ELF-1 (cell line): ENCODE measurements around the gene PTGDS.

Source experiments
- DNase-seq: peaks from one replicate; pipeline ENCODE4 v3.0.0-alpha.2; 2016; ENCODE audit warnings: low read depth, low spot score

Gene PTGDS

DNA sequence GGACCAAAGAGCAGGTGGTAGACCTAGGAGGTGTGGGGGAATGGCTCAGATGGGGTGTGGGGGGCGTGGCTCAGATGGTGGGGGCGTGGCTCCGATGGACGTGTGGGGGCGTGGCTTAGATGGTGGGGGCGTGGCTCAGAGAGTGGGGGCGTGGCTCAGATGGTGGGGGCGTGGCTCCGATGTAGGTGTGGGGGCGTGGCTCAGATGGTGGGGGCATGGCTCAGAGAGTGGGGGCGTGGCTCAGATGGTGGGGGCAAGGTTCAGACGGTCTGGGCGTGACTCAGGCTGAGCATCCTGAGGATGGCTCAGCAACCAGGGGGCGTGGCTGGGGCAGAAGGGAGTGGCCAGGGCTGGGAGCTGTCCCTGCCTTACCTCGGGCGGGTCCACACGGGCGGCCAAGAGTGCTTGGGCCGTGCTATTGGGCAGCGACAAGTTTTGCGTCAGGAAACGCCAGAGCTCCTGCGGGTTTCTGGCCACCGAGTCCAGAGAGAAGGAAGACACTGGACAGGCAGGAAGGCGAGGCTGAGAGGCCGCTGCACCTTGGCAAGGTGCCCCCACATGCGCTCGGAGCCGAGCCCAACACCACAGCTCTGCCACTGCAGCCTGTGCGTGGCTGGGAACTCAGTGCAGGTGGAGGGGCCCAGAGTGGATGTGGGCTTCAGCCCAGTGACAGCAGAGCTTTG, 44.8 kb downstream of the PTGDS start:
- peak; percentile 89 for DNase-seq

GRCh38 chr9:137022662-137023008, 45.3 kb downstream of the PTGDS start:
- DNase-seq: no peak

GRCh38 chr9:137023157-137023556, 45.9 kb downstream of the PTGDS start:
- DNase-seq: no peak

DNA sequence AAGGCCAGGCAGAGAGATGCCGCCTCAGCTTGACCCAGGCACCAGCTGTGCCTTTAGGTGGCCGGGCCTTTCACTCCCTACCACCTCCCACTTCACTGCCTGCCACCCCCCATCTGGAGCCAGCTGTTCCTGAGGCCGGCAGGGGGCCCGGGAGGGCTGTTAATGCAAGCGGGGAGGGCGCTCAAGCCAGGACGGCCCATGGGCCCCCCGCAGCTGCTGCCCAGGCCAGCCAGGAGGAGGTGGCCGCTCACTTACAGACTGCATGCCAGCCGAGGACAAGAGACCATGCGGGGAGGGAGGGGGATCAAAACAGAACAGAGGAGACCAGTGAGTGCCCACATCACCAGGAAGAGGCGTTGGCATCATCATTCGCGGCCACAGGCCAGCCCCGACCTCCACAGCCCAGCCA, 46.3 kb downstream of the PTGDS start:
- DNase-seq: no peak

DNA sequence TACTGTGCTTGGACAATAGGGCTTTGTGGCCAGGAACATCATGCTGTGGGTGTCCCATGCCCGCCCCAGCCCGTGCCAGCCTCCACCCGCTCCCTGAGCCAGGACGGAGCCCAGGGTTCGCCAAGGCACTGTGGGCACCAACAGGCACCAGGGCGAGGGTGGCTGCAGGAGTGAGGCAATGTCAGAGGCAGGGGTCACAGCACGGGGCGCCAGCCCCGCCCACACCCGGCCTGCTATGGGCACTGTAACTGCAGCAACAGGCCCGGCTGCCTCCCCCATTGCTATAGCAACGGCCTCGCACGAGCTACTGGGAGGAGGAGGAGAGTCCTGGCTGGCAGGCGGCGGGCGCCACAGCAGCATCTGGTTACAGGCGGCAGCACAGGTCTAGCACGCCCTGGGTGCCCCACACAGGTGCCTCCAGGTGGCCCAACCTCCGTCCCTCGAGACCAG, 48.2 kb downstream of the PTGDS start:
- peak; percentile 44 for DNase-seq

DNA sequence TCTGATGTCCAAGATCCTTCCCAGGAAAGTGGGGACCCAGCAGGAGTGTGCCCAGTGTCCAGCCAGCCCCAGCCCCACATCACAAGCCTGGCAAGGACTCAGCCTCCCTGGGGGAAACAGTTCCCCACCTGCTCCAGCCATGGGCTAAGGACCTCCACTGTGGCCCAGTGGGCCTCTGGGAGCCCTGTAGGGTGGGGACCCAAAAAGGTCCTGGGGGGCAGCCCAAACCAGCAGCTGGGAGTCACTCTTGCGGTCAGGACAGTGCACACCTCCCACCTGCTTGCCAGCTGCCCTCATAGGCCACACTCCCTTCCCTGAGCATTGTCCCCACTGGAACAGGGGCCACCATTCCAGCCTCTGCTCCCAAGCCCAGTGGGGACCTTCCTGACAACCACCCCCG, 49.1 kb downstream of the PTGDS start:
- no peak for DNase-seq

GRCh38 chr9:137026828-137027227, 49.5 kb downstream of the PTGDS start:
- no peak for DNase-seq

GRCh38 chr9:137027369-137028262, 50.3 kb downstream of the PTGDS start, which contains the start of gene ABCA2:
Gene ABCA2, minus strand, starts transcription at chr9:137028237. Its CDS starts 97 bp downstream, at chr9:137028140.
- no peak for DNase-seq

DNA sequence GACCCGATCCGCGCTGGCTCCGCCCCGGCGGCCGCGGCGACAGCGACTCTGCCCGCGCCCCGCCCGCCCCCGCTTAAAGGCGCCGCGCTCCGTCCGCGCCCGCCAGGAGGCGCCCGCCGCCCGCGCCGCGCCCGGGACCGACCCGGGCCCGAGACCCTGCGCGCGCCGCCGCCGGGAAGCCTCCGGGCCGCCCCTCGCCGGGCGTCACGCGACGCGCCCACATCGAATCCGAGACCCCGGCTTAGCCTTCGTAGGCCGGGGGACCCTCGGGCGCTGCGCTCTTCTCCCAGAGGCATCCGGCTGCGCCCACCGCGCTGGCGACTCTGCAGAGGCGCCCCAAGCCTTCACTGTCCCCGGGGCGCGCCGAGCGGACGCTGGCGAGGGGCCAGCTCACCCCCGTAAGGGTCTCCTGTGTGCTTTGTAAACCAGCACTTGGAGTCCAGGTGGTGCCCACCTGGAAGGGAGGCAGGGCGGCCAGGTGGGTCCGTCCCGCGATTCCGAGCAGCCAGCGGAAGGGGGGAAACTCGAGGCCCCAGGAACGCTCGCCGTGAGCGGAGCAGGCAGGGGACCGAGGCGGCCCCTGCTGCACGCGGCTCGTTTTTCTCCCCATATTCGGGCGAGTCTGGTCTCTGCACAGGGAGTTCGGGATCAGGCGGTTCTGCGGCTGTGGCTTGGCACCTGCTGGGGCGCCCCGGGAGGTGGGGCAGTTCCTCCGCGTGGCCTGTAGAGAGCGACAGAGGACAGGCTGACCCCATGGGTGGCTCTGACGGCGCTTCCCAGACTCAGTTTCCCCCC, 51.2 kb downstream of the PTGDS start:
- peak; percentile 31 for DNase-seq

DNA sequence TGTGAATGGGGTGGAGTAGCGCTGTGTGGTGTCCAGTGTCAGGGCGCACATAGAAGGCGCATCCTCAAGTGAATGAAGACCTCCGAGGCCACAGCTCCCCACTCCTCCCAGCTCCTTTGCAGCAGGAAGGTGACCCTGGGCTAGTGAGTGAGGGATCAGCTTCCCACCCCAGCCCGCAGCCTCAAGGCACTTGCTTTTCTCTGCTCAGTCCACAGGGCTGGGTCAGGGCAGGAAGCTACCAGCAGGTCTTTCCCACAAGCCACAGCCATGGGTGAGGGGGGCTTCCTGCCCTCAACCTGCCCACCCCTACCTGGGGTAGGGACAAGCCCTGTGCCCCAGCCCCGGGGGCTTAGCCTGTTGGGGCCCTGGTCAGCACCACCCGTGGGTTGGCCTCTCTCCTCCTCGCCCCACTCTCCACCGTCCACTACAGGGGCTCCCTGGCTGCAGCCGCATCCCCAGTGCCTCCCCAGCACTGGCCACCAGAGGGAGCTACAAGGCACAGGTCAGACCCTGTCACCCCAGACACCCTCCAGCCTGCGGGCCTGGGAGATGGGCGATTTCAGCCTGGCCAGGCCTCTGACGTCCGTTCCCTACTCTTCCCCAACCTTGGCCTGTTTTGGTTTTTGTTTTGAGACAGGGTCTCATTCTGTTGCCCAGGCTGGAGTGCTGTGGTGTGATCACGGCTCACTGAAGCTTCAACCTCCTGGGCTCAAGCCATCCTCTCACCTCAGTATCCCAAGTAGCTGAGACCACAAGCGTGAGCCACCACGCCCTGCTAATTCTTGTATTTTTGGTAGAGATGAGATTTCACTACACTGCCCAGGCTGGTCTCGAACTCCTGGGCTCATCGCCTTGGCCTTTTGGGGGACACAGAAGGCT, 52.0 kb downstream of the PTGDS start:
- DNase-seq: peak; percentile 84

GRCh38 chr9:137030006-137030405, 52.7 kb downstream of the PTGDS start:
- DNase-seq: no peak

DNA sequence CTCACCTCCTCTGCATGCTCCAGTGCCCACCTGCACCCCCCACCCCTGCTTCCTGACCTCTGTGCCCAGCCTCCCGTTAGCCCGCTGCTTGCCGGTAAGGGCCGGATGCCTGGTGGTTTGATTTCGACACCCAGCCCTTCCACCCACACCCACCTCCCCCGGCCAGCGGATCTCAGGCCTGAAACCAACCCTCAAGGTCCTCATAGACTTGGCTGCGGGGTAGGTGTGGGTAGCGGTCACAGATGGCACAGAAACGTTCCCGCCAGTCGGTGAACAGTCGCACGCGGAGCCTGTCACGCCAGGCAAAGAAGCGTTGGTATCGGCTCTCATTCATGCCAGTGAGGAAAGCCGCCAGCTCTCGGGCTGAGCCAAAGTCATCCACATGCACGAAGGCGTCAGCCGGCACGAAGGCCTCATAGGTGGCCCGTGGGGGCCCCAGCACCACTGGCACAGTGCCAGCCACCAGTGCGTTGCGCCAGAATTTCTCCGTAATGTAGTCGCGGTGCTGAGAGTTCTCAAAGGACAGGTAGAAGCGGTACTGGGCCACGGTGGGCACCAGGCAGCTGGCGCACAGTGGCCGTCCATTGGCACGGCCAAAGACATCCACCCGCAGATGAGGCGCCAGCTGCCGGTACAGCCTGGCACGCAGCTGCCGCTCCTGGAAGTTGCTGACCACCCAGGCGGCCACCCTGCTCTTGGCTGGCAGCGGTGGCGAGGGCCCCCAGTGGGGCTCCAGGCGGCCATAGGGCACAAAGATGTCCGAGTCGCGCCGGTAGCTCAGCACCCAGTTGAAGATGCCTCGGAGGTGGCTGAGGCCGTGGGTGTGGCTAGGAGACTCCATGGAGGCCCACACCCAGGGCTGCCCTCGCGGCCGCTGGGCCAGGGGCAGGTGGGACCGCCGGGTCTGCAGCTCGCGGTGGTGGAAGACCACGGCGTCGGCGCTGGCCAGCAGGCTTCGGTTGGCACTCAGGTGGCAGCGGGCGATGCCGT, 53.5 kb downstream of the PTGDS start:
- no peak for DNase-seq
